Fibroblast of peridontal ligament (primary cell): ENCODE measurements around the gene SYT2.
"Not testable (repeated sequence)": the region's sequence is repeated elsewhere in the genome, so short reads cannot be mapped to it uniquely, and the experiment has no call there.

Source experiments
- DNase-seq: peaks from one replicate; pipeline ENCODE4 v3.0.0-alpha.2; 2010; ENCODE audit errors: extremely low read depth

Gene SYT2

DNA sequence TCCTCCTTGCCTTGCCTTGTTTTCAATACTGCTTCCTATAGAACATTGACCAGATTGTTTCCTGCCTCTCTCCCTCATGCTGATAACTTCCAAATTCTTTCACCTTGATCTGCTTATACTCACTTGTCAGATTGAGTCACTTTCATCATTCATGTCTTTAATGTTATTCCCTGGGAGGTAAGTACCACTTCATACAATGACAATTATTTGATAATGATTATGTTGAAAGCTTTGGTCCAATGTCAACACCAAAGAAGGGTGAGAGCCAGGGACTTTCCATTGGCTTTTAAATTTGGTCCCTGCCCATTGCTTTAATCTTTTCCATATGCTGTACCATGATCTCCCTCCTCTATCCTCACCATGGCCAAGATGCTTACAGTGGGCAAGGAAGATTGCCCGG lies 137.4 kb downstream of the SYT2 start:
- DNase-seq, result peak; percentile 62

GRCh38 chr1:202571719-202572339 lies 138.4 kb downstream of the SYT2 start:
- DNase-seq, result peak; percentile 68

DNA sequence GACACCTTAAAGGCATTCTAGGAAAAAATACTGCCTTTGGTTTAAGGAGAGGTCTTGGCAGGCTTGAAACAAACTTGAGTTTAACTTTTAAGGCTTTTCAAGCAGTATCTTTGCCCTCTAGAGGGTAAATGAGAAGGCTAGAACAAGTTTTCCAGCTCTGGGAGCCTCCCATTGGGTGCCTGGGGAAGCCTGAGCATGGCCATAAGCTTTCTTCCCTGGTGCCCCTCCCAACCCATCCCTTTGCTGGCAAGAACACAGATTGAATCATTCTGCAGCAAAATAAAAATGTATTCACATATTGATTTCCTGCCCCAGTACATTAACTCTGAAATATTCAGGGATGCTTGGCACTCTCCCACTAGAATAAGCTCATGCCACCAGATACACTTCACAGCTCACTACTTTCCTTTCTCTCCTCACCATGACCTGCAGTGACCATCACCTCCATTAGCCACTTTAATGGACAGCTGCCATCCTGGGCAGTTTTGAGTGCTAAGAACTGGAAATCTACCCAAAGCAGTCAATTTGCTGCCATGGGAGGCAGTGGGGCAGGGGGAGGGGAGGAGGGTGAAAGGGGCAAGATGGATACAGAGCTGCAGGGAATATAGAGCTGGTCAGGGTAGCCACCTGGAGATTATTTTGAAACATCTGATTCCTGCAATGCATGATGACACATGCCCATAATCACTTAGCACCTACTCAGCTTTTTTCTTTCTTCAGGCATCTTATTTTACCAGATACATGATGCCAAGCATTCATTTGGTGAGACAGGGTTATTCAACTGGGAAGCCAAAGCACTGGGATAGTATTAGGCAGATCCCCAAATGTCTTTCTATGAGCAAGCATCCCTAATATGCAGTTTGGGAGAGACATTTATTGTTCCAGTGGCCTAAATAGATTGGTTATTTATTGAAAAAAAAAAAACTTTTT lies 140.6 kb downstream of the SYT2 start:
- peak; percentile 48 for DNase-seq

GRCh38 chr1:202568826-202569225 lies 141.4 kb downstream of the SYT2 start:
- DNase-seq, result no peak

GRCh38 chr1:202568410-202568809 lies 141.8 kb downstream of the SYT2 start:
- DNase-seq, result no peak

- peak; percentile 90 for DNase-seq
Observed at GRCh38 chr1:202567738-202568137, 142.5 kb downstream of the SYT2 start.

- DNase-seq, result peak; percentile 37
Observed at GRCh38 chr1:202565890-202566602, 144.2 kb downstream of the SYT2 start.

DNA sequence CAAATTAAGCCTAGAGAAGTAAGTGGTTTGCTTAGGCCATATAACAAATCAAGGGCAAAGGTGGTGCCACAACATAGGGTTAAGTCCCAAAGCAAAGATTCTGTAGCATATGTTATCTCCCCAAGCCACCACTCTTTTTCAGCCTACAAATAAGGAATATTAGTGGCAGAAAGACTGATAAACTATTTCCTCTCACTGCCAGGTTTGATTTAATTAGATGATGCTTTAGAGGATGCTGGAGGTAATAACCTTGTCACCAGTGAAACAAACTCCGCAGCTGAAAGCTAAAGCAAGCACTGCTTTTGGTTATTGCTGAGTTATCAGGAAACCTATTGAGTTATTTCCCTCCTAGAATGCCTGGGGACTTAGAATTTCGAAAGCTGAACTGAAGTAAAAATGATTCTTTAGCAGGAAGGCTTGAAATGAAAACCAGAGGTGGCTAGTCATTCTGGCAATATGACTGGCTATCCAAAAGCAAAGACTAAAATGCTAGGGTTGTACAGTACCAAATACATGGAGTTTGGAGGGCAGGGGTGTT lies 145.2 kb downstream of the SYT2 start:
- no peak for DNase-seq

DNA sequence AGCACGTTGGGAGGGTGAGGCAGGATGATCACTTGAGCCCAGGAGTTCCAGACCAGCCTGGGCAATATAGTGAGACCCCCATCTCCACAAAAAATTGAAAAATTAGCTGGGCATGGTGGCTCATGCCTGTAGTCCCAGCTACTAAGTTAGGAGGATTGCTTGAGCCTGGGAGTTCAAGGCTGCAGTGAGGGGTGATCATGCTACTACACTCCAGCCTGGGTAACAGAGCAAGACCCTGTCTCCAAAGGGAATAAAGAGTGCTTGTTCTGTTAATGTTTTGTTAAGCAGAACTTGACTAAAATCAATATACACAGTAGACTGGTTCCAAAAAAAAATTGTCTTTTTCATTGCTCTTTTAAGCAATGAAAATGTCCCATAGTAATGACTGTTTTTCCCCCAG lies 146.4 kb downstream of the SYT2 start:
- no peak for DNase-seq

DNA sequence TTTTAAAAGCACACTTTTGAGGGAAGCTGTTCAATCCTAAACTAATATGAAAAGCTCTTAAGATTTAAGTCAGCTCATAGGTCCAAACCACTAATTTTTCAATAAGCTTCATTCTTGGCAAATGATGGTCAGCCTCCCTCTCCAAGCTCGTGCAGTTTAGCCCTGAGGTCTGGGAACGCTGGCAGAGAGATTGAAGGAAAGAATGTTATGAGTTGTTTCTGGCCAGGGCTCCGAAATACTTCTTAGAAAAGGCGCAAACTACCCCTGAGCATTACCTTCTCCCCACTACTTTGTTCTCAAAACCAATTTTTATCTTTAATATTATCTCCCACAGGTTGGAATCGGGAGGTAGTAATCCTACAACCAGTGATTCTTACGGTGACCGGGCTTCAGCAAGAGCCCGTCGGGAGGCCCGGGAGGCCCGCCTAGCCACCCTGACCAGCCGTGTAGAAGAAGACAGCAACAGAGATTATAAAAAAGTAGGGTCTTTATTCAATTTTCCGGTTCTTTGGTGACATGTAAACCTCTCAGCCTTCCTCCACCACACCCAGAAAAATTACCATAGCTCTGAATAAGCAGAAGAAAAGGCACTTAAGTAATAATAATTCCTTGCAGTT lies 147.7 kb downstream of the SYT2 start:
- DNase-seq, result peak; percentile 83

DNA sequence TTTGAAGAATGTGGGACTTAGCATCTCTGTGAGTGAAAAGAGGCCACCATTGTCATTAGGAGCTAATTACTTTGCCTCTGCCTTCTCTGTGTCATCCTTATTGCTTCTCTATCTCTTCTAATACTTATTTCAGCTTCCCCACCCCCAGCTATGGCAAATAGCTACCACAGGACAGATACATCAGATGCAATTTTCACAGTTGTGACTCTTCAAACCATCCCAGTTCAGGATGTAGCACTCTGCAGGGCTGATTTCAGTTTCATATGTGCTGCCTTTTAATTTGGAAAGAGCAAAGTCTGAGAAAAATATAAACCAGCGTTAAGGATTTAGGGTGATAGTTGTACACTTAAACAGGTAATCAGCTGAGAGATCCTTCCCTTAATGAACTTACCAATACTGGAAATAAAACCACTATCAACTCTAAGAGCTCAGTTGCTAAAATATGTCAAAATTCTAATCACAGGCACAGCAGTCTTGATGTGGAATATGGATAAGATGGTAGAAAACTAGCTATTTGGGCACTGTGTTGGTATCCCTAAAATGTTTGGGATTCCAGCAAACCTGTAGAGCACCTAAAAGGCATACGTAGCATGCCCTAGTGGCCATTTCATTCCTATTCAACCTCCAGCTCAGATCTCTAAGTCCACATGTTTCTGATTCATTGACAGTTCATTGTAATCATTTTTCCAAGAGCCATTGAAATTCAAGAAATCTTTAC lies 148.4 kb downstream of the SYT2 start:
- DNase-seq, result no peak

GRCh38 chr1:202561240-202561639 lies 149.0 kb downstream of the SYT2 start:
- no peak for DNase-seq

DNA sequence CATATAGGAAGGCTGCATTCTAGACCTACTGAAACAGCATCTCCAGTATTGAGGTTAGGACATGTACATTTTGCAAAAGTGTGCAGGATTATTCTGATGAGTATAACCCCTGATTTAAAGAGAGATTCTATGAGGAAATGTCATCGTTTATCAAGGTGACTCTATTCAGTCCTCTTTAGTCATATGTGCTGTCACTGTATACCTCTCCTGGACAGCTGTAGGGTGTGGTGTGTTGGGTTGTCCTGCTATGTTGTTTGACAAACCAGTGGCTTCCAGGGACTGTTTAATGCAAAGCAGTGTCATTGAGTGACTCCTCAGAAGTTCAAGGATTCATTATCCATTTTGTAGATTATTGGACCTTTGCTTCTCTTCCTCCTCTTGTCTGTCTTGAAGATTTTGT lies 152.6 kb downstream of the SYT2 start:
- not testable (repeated sequence) for DNase-seq

DNA sequence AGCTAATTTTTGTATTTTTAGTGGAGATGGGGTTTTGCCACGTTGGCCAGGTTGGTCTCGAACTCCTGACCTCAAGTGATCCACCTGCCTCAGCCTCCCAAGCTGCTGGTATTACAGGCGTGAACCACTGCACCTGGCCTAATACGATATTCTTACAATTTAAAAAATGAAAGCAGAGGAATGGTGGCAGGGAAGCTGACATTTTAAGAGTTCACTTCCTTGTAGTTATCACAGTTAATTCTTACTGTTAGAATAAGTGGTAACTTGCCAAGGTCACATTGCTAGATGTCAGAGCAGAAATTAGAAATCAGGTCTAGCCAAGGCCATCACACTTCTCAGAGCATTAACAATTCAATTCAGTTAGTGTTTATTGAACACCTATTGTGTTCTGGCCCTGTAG lies 154.2 kb downstream of the SYT2 start:
- DNase-seq, result not testable (repeated sequence)

DNA sequence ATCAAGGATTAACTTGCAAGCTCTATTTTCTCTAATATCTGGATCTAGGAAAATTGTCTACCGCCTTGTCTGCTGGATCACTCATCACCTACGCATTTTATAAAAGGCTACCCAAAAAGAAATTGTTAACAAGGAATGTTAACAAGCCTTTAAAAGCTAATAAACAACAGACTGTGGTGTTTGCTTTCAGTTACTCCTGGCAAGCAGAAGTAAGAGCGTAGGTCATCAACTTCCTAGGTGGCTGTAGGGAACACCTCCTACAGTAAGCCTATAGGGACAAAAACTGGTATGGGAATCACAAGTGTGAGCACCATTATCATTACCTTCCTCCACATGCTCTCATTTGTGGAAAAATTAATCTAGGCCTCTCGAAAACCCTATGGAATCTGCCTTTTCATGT lies 155.6 kb downstream of the SYT2 start:
- DNase-seq, result not testable (repeated sequence)

DNA sequence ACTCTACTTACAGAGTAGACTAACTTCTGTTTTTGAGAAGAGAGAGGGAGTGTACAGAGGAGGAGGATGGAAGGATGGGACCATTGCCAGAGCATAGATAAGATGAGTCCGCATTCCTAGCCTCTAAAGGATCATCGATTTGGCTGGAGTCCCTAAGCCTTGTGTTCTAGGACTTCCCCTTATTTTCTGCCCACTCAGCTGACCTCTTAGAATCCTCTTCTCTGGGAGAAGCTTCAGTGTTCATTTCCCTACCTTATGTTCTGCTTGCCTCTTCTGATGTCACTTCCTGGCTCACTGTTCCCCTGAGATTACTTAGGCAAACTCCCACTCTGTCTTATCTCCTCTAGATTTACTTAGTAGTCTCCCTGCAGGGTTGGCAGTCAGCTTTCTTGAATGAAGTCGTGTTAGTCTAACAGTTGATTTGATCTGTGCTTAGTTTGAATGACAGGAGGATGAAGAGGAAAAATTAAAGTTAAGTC lies 156.7 kb downstream of the SYT2 start:
- DNase-seq, result peak; percentile 16

DNA sequence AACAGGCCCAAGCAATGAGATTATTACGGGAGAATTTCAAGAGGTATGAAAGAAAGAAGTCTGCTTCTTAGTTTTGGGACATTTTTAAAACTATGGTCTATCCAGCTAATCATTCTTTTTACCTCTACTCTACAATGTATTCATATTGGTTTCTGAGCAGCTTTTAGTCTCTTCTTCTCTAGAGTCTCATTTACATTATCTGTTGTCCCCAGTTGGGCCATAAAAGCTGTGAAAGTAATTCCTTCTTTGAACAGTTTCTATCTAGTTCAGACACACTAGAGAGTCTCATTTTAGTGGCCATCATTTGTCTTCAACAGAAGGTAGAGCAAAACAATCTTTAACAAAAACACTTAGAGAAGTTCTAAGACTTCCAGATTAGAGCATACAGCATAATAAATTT lies 157.2 kb downstream of the SYT2 start:
- not testable (repeated sequence) for DNase-seq

GRCh38 chr1:202552615-202553014 lies 157.6 kb downstream of the SYT2 start:
- peak; percentile 70 for DNase-seq

DNA sequence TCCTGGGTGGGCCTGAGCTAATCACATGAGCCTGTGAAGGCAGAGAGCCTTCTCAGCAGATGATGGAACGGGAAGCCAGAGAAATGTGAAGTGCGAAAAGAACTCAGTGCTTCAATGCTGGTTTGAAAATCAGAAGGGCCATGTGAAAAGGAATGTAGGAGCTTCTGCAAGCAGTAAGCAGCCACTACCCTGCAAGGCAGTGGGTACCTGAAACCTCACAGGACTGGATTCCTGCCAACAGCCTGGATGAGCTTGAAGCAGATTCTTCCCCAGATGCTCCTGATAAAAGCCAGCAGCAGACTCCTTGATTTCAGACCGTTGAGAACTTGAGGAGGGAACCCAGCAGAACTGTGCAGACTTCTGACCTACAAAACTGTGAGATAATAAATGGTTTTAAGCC lies 158.6 kb downstream of the SYT2 start:
- no peak for DNase-seq

DNA sequence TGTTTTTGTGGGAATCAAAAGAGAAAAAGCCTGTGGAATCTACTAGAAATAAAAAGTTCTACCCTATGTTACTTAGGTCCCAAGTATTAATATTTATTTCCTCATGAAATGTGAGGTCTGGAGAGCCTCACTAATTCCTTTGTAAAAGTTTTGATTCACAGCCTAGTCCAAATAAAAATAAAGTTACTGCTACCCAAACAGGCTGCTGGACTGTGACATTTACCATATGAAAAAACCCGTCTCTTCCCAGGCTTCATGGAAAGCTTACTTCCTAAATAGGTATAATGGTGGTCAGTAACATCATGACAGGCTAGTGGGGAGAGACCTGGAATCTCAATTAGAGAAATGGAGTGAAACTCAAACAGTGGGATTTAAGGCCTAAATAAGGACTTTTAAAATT lies 160.2 kb downstream of the SYT2 start:
- not testable (repeated sequence) for DNase-seq

GRCh38 chr1:202547215-202547614 lies 163.0 kb downstream of the SYT2 start:
- no peak for DNase-seq
